GM23338 (cell line): Measurements from ENCODE around the gene NFE2L3. TPM values are rescaled to one million over a fixed set of nuclear protein-coding genes. Genes with fewer than 3 reads are reported as not detected.
A peak's percentile ranks its signal among the peaks of the same experiment; 100 is the strongest.
"Not testable (repeated sequence)": the region's sequence is repeated elsewhere in the genome, so short reads cannot be mapped to it uniquely, and the experiment has no call there.

Source experiments
- ATAC-seq: fragments of 200-7000 bp; cut with Tn5 transposase; 3 replicates; pipeline ENCODE4 v1.9.1; 2020
- DNase-seq: peaks from one replicate; pipeline ENCODE4 v3.0.0-alpha.2; 2015; ENCODE audit warnings: low spot score
- H2AFZ ChIP-seq: fragments of 200-600 bp; sonication (generic); 2 replicates; pipeline ENCODE4 v1.8.0; 2016; ENCODE audit warnings: antibody characterized with exemption, mild to moderate bottlenecking, moderate library complexity
- H3F3A ChIP-seq: fragments of 200-600 bp; sonication (generic); replicated peaks from 2 replicates; pipeline ENCODE4 v1.8.0; 2017; ENCODE audit warnings: antibody characterized with exemption, mixed run types, low read depth
- H3K27ac ChIP-seq: fragments of 200-600 bp; sonication (generic); 2 replicates; pipeline ENCODE4 v1.6.1; 2016; ENCODE audit warnings: low read depth
- H3K27me3 ChIP-seq: fragments of 200-600 bp; sonication (generic); 2 replicates; pipeline ENCODE4 v1.8.0; 2016; ENCODE audit warnings: mild to moderate bottlenecking, mixed run types, moderate library complexity; ENCODE audit not compliant: insufficient read depth
- H3K36me3 ChIP-seq: fragments of 200-600 bp; sonication (generic); 2 replicates; pipeline ENCODE4 v1.8.0; 2016; ENCODE audit warnings: mild to moderate bottlenecking; ENCODE audit not compliant: insufficient read depth
- H3K4me1 ChIP-seq: fragments of 200-600 bp; sonication (generic); 2 replicates; pipeline ENCODE4 v1.8.0; 2016; ENCODE audit warnings: mild to moderate bottlenecking, moderate library complexity; ENCODE audit not compliant: insufficient read depth
- H3K4me2 ChIP-seq: fragments of 200-600 bp; sonication (generic); 2 replicates; pipeline ENCODE4 v1.7.1; 2017; ENCODE audit warnings: mixed run types
- H3K4me3 ChIP-seq: fragments of 200-600 bp; sonication (generic); 2 replicates; pipeline ENCODE4 v1.6.1; 2016; ENCODE audit warnings: mixed run types
- H3K79me2 ChIP-seq: fragments of 200-600 bp; sonication (generic); replicated peaks from 2 replicates; pipeline ENCODE4 v1.8.0; 2017; ENCODE audit warnings: mild to moderate bottlenecking; ENCODE audit not compliant: insufficient read depth
- H3K9me2 ChIP-seq: fragments of 200-600 bp; sonication (generic); 2 replicates; pipeline ENCODE4 v1.8.0; 2017; ENCODE audit not compliant: insufficient read depth
- H4K20me1 ChIP-seq: fragments of 200-600 bp; sonication (generic); replicated peaks from 2 replicates; pipeline ENCODE4 v1.8.0; 2017; ENCODE audit warnings: mild to moderate bottlenecking; ENCODE audit not compliant: insufficient read depth
- H3K27ac Mint-ChIP-seq: 2 replicates; pipeline ENCODE4 v1.8.0; 2020; ENCODE audit warnings: inconsistent platforms, mild to moderate bottlenecking, moderate library complexity, mixed read lengths
- H3K27me3 Mint-ChIP-seq: 3 replicates; pipeline ENCODE4 v1.8.0; 2022; ENCODE audit warnings: low read depth, mild to moderate bottlenecking, moderate library complexity, mixed read lengths, inconsistent platforms; ENCODE audit not compliant: insufficient read depth, poor library complexity
- H3K36me3 Mint-ChIP-seq: 3 replicates; pipeline ENCODE4 v1.8.0; 2021; ENCODE audit warnings: low read depth, mild to moderate bottlenecking, inconsistent platforms, moderate library complexity, mixed read lengths
- H3K4me1 Mint-ChIP-seq: 3 replicates; pipeline ENCODE4 v1.8.0; 2020; ENCODE audit warnings: mild to moderate bottlenecking, inconsistent platforms, mixed read lengths
- H3K4me3 Mint-ChIP-seq: 3 replicates; pipeline ENCODE4 v1.8.0; 2021; ENCODE audit warnings: moderate library complexity, mild to moderate bottlenecking, inconsistent platforms, mixed read lengths
- H3K9me3 Mint-ChIP-seq: 3 replicates; pipeline ENCODE4 v1.8.0; 2020; ENCODE audit warnings: moderate library complexity, mild to moderate bottlenecking, inconsistent platforms, mixed read lengths
- CREB1 ChIP-seq: fragments of 250-450 bp; sonication (Bioruptor Pico); IDR thresholded peaks from 2 replicates; pipeline ENCODE4 v1.5.0; 2020; ENCODE audit warnings: low read depth, mild to moderate bottlenecking, moderate library complexity
- CTCF ChIP-seq, 2 experiments: fragments of 200-600 bp in 1 of 2; sonication (generic) in 1 of 2; conservative IDR thresholded peaks; 2 replicates each; pipeline versions ENCODE4 v1.5.1 to v1.6.1; 2016 to 2017; ENCODE audit warnings: antibody characterized with exemption in 2 of 2, low read depth in 2 of 2, mild to moderate bottlenecking in 2 of 2, moderate library complexity in 1 of 2
- ETS1 ChIP-seq: IDR thresholded peaks from 2 replicates; pipeline ENCODE4 v1.6.1; 2016; ENCODE audit warnings: antibody characterized with exemption
- EZH2 ChIP-seq: fragments of 200-600 bp; sonication (generic); IDR thresholded peaks from one replicate; pipeline ENCODE4 v1.8.0; 2017; ENCODE audit warnings: antibody characterized with exemption, mild to moderate bottlenecking, low read depth; ENCODE audit not compliant: unreplicated experiment
- NANOG ChIP-seq: IDR thresholded peaks from 2 replicates; pipeline ENCODE4 v1.6.1; 2016; ENCODE audit warnings: antibody characterized with exemption, borderline replicate concordance
- POLR2AphosphoS5 ChIP-seq: IDR thresholded peaks from 2 replicates; pipeline ENCODE4 v1.6.1; 2016; ENCODE audit warnings: antibody characterized with exemption, low read depth
- REST ChIP-seq: IDR thresholded peaks from one replicate; pipeline ENCODE4 v1.6.1; 2018; ENCODE audit warnings: antibody characterized with exemption; ENCODE audit not compliant: unreplicated experiment
- ZNF331 ChIP-seq: fragments of 250-450 bp; sonication (Bioruptor Pico); IDR thresholded peaks from 2 replicates; pipeline ENCODE4 v1.5.0; 2020; ENCODE audit warnings: low read depth, mild to moderate bottlenecking, moderate library complexity
- polyA plus RNA-seq: library from polyadenylated mRNA; unstranded; fragments of >200 nt; fragmentation: Nextera tagmentation; extraction: Ambion mirVana; gene quantifications from 2 replicates; pipeline ENCODE4 v1.2.1, GENCODE V29; 2016
- total RNA-seq: library from RNA; depleted of rRNA; stranded (reverse); fragments of >200 nt; shearing (Covaris generic); gene quantifications from 2 replicates; pipeline ENCODE4 v1.2.3, GENCODE V29; 2014

Gene NFE2L3
- total and polyA plus RNA-seq, 2 experiments from 2014 or later, result 62.0 to 142 TPM

GRCh38 chr7:26184281-26185101 lies 32.5 kb downstream of the NFE2L3 start:
- TF ChIP-seq POLR2AphosphoS5, result peak; percentile 42; the same call in 1 of the 2 replicates
- peak overlapping the region; percentile 92 for H3K27ac Mint-ChIP-seq
- peaks cover 59% of the 10 kb centered on the region for H3K27me3 Mint-ChIP-seq
- not testable (repeated sequence) for H4K20me1 ChIP-seq, H3K4me3 ChIP-seq, ATAC-seq, DNase-seq, H3K36me3 ChIP-seq, H3K79me2 ChIP-seq, H3K4me3 Mint-ChIP-seq, H2AFZ ChIP-seq, H3K9me3 Mint-ChIP-seq, H3K9me2 ChIP-seq, H3K27me3 ChIP-seq, H3K4me1 ChIP-seq, H3K4me2 ChIP-seq
- peaks cover 81% of the 10 kb centered on the region for H3K36me3 Mint-ChIP-seq
- peaks cover 59% of the 10 kb centered on the region for H3F3A ChIP-seq
- peaks cover 58% of the 10 kb centered on the region for H3K4me1 Mint-ChIP-seq
- peak overlapping the region; percentile 68 for H3K27ac ChIP-seq

GRCh38 chr7:26185131-26185843 lies 33.3 kb downstream of the NFE2L3 start:
- Histone ChIP-seq H3F3A (peaks cover 65% of the 10 kb centered on the region), H3K4me3 (no peak overlapping the region), H3K27ac (peak overlapping the region; percentile 68), H3K9me2 (no peaks in the 10 kb centered on the region), H3K27me3 (no peaks in the 10 kb centered on the region), H4K20me1 (peaks cover 2% of the 10 kb centered on the region; the same call in 1 of the 2 replicates), H2AFZ (no peak overlapping the region), H3K4me1 (peaks cover 3% of the 10 kb centered on the region; the same call in 1 of the 2 replicates), H3K36me3 (peaks cover 13% of the 10 kb centered on the region), H3K4me2 (no peak overlapping the region), H3K79me2 (peaks cover under 1% of the 10 kb centered on the region; the same call in 1 of the 2 replicates)
- ATAC-seq (no peak), DNase-seq (no peak)
- Mint-ChIP-seq H3K9me3 (peaks cover 3% of the 10 kb centered on the region; the same call in 2 of the 3 replicates), H3K4me1 (peaks cover 57% of the 10 kb centered on the region), H3K27ac (peak overlapping the region; percentile 84), H3K27me3 (peaks cover 56% of the 10 kb centered on the region), H3K36me3 (peaks cover 81% of the 10 kb centered on the region), H3K4me3 (no peak overlapping the region)
- TF ChIP-seq ZNF331 (CRISPR knock-in tag) (no peak), ETS1 (no peak), POLR2AphosphoS5 (peak; percentile 20; the same call in 1 of the 2 replicates), REST (no peak), NANOG (no peak), EZH2 (no peak), CTCF (conservative IDR thresholded peaks at IDR 0.05; ENCODE audit: low read depth in 2 of 2) (no peak), CREB1 (CRISPR knock-in tag) (no peak)
